ENCODE results near the gene C6orf163. TPM values are rescaled to one million over a fixed set of nuclear protein-coding genes. Genes with fewer than 3 reads are reported as not detected.

Gene C6orf163
- 0.43 and 0.95 TPM in 2 replicates for total RNA-seq

DNA sequence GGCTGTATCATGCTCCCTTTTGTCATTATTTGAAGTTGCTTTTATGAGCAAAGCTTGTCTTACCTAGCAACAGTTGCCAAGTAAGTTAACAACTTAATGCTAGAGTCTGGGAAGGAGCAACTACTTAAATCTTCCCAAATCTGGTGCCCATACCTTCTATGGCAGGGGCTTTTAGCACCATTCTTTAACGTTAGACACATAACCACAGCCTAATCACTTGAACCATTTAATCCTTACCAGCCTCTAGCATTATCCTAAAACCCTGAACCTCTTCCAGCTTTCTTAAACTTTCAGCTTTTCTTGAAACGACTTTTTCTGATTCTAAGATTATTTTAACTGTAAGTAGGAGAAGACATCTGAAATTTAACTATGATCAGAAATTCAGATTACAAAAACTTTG, at the start of gene C6orf163:
Gene C6orf163 (plus strand): TSS at position 83 of the 400 bp plus-strand sequence. CDS start 287 bp downstream, at position 370.

DNA sequence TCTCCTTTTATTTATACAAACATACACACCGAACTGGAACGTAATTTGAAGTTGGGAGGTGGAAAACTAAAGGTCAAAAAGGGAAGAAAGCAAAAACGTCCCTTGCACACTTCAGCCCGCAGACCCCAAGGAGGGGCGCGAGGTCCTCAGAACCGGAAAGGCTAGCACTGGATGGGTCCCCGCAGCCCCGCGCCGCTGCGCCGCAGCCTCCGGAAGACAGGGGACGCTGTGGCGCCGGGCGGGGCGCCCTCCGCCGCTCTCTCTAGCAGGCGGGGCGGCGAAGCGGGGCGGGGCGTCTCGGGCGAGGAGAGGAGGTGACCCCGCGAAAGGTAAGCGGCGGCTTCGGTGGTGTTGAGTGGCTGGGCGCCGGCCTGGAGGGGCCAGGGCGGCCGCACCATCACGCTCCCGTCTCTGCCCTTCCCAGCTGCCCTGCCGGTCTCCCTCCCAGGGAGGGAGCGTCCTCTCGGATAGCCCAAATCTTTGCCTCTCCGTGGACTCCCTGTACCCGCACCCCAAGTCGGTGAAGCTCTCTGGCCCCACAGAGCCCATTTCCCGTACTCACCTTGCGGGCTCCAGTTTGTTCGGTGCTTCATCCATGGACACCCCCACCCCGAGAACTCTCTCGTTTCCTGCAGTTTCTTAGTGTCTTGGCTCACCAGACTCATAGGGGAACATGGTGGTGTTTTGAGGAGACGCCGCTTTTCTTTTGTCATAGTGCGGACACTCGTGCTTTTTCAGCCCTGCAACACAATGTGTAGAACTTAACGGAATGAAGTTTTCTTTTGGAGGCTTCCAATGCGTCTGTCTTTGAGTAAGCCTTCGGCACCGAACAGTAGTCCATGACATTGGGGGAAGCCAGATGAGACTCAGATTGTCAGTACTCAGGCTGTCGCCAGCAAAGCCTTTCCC, 22.1 kb upstream of the C6orf163 start, which contains the start of gene SMIM8:
Gene SMIM8 (plus strand): TSS at position 285 of the 909 bp plus-strand sequence. CDS start 14,444 bp downstream, outside the sequence.

DNA sequence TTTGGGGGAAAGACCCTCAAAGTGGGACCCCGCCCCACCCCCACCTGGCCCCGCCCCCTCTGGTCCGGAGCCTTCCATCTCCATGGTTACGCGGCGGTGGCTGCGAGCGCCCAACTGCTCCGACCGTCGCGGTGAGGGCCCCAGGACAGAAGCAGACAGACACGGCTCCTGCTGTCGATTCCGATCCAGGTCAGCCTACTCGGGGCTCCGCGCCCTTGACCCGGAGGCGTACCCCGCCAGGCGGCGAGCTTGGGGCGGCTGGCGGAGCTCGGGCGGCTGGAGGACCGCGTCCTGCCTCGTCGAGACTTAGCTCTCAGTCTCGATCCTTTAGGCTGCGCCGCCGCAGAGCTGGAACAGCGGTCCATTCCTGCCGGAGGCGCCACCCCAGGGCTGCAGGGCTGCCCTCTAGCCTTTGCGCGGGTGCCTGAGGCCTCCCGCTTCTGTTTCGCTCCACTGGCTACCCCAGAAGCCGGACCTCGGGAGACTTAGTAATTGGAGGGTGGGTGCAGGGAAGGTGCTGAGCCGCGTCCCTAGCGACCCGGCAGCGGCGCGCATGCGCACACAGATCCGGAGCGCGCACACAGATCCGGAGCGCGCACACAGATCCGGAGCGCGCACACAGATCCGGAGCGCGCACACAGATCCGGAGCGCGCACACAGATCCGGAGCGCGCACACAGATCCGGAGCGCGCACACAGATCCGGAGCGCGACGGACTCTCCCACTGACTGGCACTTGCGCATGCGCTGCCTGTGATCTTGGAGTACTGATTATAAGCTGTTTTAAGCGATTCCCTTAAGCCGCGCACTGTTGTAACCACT, 63.5 kb downstream of the C6orf163 start, which contains the start of gene CFAP206:
Gene CFAP206 (plus strand): TSS at position 72 of the 820 bp plus-strand sequence. CDS start 1,868 bp downstream, outside the sequence.

Other genes starting within 250 kb of the C6orf163 start
- gene CGA, start 249.7 kb upstream of the C6orf163 start, total RNA-seq = 0.11 TPM in 1 of 2 replicates, not detected in the other
- 17.1 and 21.5 TPM in 2 replicates for gene ZNF292, start 189.2 kb upstream of the C6orf163 start, total RNA-seq
- 2.5 and 4.4 TPM in 2 replicates for gene SMIM8, start 22.2 kb upstream of the C6orf163 start, total RNA-seq
- gene GJB7, start 15.5 kb upstream of the C6orf163 start, total RNA-seq = not detected in 2 replicates
- gene CFAP206, start 63.2 kb downstream of the C6orf163 start, total RNA-seq = under 0.01 and 0.26 TPM in 2 replicates
- gene SLC35A1, start 128.2 kb downstream of the C6orf163 start, total RNA-seq = 30.2 and 31.3 TPM in 2 replicates
- gene RARS2, start 245.2 kb downstream of the C6orf163 start, total RNA-seq = 40.6 and 46.9 TPM in 2 replicates
- gene ORC3, start 245.3 kb downstream of the C6orf163 start, total RNA-seq = 8.3 and 12.8 TPM in 2 replicates

Data from dermis lymphatic vessel endothelial cell (primary cell).